ENCODE data around the gene CFAP54.

Gene CFAP54

DNA sequence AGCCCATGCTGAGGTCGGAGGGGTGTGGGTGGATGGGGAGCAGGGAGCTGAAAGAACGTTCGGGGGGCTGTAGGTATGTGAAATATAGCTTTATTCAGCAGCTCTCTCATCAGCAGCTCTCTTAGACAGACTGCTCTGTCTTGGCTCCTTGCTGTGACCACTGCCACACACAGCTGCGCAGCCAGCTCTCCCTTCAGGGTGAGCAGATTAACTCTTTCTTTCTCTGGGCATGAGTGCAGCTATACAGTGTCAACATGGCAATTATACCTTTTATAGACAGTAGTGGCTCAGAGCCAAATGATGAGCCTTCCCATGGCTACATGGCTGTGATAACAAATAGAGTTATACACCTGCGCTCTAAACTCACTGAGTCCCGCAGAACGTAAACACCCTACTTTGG, 280.0 kb downstream of the CFAP54 start:
- no peak for DNase-seq

- DNase-seq, result no peak
Measured at GRCh38 chr12:96770219-96771102, 281.1 kb downstream of the CFAP54 start.

DNA sequence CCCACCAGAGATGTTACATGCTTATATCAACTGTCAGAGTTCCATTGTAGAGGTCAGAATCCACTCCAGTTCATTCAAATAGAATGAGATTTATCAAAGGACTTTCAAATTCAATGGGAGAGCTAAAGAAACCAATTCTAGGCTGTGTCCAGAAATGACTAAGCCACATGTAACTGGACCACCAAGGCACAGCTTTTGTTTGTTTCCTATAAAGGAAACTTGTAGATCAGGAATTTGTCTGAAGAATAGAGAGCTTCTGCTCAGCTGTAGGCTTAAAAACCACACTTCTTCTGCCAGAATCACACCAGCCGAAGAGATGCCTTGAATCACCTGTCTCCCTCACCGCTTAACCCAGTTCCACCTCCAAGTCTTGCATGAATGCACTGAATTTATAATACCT, 283.7 kb downstream of the CFAP54 start:
- no peak for DNase-seq

DNA sequence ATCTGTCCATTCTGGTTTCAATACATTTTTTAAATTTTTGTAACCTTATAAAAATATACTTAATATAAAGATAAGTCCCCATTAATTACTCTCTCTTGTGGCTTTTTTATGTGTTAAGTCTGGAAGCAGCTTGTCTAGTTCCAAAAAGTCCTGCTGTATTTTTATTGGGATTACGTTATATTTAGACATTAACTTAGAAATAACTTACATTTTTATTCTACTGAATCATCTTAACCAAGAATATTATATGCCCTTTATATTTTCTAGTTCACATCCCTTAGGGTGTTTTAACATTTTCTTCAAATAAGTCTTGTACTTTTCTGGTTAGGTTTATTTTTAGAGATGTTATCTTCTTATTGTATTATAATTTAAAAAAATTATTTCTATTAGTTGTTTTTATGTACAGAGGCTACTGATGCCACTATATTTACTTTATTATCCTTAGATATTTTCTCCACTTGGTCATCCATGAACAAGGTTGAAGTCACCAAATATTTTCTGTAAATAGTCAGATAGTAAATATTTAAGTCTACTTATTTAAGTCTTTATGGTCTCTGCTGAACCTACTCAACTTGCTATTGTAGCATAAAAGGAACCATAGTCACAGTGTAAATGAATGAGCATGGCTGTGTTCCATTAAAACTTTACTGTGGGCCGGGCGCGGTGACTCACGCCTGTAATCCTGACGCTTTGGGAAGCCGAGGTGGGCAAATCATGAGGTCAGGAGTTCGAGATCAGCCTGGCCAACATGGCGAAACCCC, 285.3 kb downstream of the CFAP54 start:
- no peak for DNase-seq

DNA sequence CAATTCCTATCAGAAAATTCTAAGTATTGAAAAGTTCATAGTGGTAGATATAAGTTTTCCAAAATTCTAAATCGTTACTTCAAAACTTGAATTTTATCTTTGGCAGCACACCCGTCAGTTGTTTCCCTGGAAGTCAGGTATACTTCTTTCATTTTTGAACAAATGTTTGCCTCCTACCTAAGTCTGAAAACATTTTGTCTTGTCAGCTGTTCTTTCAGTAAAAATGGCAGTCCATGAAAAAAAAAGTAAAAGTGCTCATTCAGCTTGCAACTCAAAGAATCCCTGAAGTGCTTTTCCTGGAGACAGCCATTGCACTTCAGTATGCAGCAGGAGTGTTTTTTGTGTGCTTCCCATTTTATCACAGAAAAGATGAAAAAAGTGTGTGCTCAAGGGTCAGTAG, 287.5 kb downstream of the CFAP54 start:
- no peak for DNase-seq

DNA sequence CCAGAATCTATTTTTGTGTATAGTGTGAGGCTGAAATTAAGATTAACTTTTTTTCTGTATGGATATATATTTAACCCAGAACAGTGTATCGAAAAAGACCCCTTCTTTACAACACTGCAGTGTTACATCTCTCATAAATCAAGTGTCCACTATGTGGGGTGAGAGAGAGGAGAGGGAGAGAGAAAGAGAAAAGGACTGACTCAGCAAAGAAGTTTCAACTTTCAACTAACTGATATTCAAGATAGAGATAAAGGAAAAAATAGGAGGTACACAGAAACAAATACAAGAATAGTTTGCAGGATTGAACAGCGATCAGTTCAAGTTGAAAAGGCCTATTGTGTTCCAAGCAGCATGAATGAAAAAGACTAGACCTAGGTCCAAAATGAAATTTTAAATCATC, 291.0 kb downstream of the CFAP54 start:
- no peak for DNase-seq

DNA sequence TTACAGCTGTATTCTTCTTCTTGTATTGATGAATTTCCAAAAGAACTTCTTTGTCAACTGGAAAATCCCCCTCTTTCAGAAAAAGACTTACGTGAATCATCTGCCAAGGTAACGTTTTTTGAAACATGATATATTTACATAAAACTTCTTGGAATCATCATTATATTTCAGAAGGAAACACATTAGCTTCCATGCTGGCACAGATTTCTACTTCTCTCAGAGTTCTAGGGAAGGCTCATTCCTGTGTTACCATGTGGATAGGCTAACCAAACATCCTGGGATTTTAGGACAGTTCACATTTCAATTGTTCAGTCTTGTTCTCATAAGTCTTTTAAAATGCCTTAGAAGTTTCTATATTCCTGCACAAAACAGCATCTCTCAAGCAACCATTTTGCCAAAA, 297.4 kb downstream of the CFAP54 start:
- DNase-seq, result no peak

- DNase-seq, result no peak
Measured at GRCh38 chr12:96803969-96804368, 314.6 kb downstream of the CFAP54 start.

DNA sequence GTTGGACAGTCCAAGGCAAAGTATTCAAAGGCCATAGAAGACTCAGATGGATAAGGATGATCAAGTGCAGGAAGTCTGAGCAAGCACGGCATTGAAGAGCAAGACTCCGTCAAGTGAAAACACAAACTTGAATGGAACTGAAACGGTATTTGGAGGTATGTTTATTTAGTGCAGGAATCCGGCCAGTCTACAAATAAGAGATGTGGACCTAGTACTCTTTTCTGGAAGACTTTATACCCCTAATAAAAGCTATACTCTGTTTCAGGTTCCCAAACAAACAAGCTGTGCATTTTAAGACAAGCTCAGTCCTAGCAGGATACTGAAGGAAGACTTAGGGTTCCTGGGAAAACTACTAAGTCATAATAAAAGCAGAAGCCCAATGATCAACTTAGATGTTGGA, 316.9 kb downstream of the CFAP54 start:
- DNase-seq, result no peak

DNA sequence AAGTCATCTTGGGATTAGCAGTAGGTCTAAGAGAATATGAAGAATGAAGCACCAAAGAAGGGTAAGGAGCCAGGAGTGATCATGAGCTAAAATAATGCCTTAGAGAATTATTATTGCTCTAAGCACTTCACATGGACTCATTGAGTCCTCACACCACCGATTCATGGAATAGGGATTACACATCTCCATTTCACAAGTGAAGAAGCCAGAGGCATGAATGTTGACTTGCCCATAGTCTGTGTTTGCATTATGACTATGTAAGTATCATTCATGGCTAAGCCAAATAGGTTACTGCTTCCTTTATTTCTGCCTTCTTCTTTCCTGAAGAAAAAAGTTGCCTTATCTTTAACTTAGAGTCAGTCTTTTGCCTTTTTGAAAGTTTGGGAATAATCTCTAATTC, 318.4 kb downstream of the CFAP54 start:
- no peak for DNase-seq

- no peak for DNase-seq
Measured at GRCh38 chr12:96808587-96808986, 319.2 kb downstream of the CFAP54 start.

- DNase-seq, result no peak
Measured at GRCh38 chr12:96809522-96809921, 320.1 kb downstream of the CFAP54 start.

- DNase-seq, result no peak
Measured at GRCh38 chr12:96810057-96810456, 320.7 kb downstream of the CFAP54 start.

DNA sequence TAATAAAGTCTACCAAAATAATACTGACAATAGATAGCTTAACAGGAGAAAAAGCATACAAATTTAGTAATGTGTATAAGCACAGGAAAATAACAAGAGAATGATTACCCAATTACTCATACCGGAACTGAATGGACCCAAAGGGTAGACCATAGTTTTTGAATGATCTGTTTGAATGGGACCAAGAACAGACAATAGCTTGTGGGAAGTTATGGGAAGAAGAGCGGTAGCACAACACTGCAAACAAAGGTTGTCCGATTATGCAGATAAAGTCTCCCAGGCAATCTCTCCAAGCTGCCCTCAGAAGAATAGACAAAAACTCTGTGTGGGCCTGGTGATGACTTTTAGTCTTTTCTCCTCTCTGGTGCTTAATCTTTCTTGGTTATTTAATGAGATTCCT, 321.1 kb downstream of the CFAP54 start:
- no peak for DNase-seq

- no peak for DNase-seq
Measured at GRCh38 chr12:96811083-96811482, 321.7 kb downstream of the CFAP54 start.

DNA sequence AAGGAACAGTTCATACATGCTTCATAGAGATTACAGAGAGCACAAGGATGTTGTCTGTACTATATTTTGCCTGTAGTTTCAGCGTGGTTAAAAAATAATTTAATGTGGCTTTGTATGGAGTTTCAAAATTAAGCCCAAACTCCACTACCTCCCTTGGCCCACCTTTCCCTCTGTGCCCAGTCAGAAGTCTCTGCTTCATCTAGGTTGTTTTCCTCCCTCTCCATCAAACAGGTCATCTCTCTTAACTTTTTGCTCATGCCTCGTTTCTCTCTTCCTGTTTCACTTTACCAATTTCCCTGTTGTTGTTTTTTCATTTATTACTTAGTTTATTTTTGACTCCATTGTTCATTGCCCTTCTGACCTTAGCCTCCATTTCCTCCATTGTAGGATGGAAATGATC, 322.8 kb downstream of the CFAP54 start:
- no peak for DNase-seq

GRCh38 chr12:96814200-96814599, 324.8 kb downstream of the CFAP54 start:
- no peak for DNase-seq

- no peak for DNase-seq
Measured at GRCh38 chr12:96821592-96821991, 332.2 kb downstream of the CFAP54 start.

DNA sequence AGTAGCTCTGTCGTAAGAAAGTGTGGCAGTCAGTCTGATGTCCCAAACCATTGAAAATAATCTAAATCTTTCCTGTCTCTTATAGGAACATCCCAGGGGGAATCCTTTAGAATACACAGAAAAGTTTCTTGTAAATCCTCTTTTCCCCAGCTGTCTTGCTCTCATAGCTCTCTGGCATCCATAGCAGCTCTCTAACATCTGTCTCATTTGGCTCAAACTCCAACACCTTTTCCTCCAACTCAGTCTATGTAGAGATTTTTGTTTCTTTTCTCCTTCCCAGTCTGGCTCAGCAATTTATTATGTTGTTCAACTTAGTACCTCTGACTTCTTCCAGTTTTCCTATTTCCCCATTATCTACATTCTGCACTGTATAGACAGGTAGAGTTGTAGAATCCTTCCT, 333.3 kb downstream of the CFAP54 start:
- no peak for DNase-seq

DNA sequence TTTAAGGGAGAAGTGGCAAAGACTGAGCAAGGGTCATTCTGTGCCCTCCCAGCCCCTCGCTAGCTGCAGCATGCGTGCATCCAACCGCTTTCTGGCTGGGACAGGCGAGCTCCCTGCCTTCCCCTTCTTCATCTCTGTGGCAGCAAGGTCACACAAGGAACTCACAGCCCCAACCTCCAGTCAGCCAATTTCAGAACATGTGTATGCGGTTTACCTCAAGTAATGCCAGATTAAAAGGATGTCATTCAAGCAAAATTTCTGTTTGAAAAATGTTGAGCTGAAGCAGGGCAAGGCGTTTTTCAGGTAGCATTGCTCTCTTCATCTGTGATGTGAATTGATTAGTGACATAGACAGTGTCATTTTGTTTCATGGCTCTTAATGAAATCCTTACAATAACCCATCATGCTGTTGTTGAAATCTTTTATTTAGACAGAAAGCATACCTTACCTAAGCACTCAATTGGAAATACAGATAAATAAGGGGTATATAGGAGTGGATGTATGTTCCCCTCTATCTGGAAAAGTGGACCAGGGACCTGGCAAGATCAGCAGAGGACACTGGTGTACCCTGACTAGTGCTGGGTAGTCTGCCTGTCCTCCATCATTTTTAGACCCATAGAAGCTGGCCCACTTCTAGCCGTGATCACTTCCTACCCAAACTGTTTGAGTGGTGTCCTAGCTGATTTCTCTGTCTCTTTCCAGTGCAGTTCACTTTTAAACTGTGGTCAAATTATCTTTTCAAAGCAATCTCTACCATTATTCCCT, 334.9 kb downstream of the CFAP54 start:
- DNase-seq, result no peak

DNA sequence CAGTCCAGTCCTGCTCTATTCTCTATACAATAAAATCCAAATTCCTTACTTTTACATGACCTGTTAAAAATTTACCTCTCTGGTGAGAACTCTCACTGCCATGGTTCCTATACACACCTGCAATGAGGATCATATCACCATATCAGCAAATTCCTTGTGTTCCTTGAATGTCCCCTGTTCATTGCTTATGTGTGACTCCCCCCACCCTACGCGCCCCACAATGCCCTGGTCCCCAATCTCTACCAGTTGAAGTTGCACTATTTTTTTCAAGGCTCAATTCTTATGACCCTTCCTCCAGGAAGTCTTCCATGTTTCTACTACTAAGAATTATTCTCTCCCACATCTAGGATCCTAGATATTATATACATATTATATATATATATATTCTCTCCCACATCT, 335.5 kb downstream of the CFAP54 start:
- DNase-seq, result no peak

GRCh38 chr12:96828169-96828789, 338.9 kb downstream of the CFAP54 start:
- no peak for DNase-seq

DNA sequence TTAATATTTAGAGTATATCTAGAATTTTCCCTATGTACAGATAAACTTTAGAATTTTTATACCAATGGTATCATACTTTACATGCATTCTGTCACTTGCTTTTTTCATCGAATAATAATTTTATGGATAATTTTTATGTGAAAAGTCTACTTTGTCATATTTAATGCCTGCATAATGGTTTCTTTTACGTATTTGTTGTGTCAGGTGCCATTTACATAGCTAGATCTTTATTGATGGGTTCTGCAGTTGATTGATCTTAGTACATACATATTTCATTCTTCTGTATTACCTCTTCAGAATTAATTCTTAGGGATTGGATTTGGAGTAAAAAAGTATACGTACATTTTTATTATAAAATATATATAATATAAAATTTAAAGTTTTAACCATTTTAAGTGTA, 340.0 kb downstream of the CFAP54 start:
- no peak for DNase-seq

Data from CD4-positive, alpha-beta T cell treated with Interleukin-6 for 4 hours (primary cell).